ENCODE data around the gene PLD6. TPM values are rescaled to one million over a fixed set of nuclear protein-coding genes. Genes with fewer than 3 reads are reported as not detected.

Gene PLD6
- total RNA-seq, 1 experiment from 2014 or later = 1.2 TPM

- TF ChIP-seq PREB (CRISPR knock-in tag; IDR thresholded peaks at IDR 0.05; ENCODE audit: borderline replicate concordance) (no peak), SOX15 (CRISPR knock-in tag; IDR thresholded peaks at IDR 0.05) (no peak), ELF4 (CRISPR knock-in tag; IDR thresholded peaks at IDR 0.05; ENCODE audit: low read depth) (no peak), TEAD1 (CRISPR knock-in tag; IDR thresholded peaks at IDR 0.05) (no peak), STAT6 (CRISPR knock-in tag; conservative IDR thresholded peaks at IDR 0.05; ENCODE audit: low read depth) (no peak), JAZF1 (CRISPR knock-in tag; IDR thresholded peaks at IDR 0.05) (no peak), ZNF263 (CRISPR knock-in tag; IDR thresholded peaks at IDR 0.05; ENCODE audit: low read depth) (no peak), PRRX2 (CRISPR knock-in tag; IDR thresholded peaks at IDR 0.05) (no peak), ATF6 (CRISPR knock-in tag; IDR thresholded peaks at IDR 0.05) (no peak)
Observed at GRCh38 chr17:17175340-17175739, 30.8 kb downstream of the PLD6 start (continued).

- H3K36me3 Mint-ChIP-seq = peaks cover 38% of the 10 kb centered on the region
- ATAC-seq (no peak), DNase-seq (ENCODE audit: low spot score) (no peak)
- no peaks in the 10 kb centered on the region for H3K27me3 Mint-ChIP-seq (ENCODE audit: low read depth)
- CTCF ChIA-PET = interaction anchor here (2.2 kb wide), 1 partner anchor 32 kb away, joined by 7 read pairs; no protein-coding TSS in a partner anchor
- no peak for TF ChIP-seq MLX (CRISPR knock-in tag; IDR thresholded peaks at IDR 0.05)
- TF ChIP-seq FOXJ3 (CRISPR knock-in tag; IDR thresholded peaks at IDR 0.05; ENCODE audit: borderline replicate concordance) = no peak
- TF ChIP-seq ZMAT4 (CRISPR knock-in tag; IDR thresholded peaks at IDR 0.05) = no peak
- no peak for TF ChIP-seq USF1 (CRISPR knock-in tag; IDR thresholded peaks at IDR 0.05)
- TF ChIP-seq NFE2L1 (CRISPR knock-in tag; IDR thresholded peaks at IDR 0.05) = no peak
- H3K4me3 Mint-ChIP-seq = no peak overlapping the region
- peaks cover 10% of the 10 kb centered on the region; the same call in 1 of the 2 replicates for H3K4me1 Mint-ChIP-seq
- no peaks in the 10 kb centered on the region for H3K9me3 Mint-ChIP-seq
- no peak overlapping the region for H3K27ac Mint-ChIP-seq
- POLR2A ChIA-PET = no interaction called here
Observed at GRCh38 chr17:17173921-17174320, 32.2 kb downstream of the PLD6 start.

GRCh38 chr17:17172990-17173389 is 33.1 kb downstream of the PLD6 start:
- peaks cover 33% of the 10 kb centered on the region for H3K36me3 Mint-ChIP-seq
- no peak overlapping the region for H3K27ac Mint-ChIP-seq
- ChIA-PET POLR2A (no interaction called here), CTCF (interaction anchor here (1.4 to 3.4 kb wide), 3 partner anchors 9 to 181 kb away, joined by 3 to 18 read pairs (median 5); no protein-coding TSS in a partner anchor)
- ATAC-seq (no peak), DNase-seq (ENCODE audit: low spot score) (no peak)
- H3K4me3 Mint-ChIP-seq = no peak overlapping the region
- no peaks in the 10 kb centered on the region for H3K27me3 Mint-ChIP-seq (ENCODE audit: low read depth)
- H3K9me3 Mint-ChIP-seq = no peaks in the 10 kb centered on the region
- H3K4me1 Mint-ChIP-seq = peaks cover 10% of the 10 kb centered on the region; the same call in 1 of the 2 replicates
- TF ChIP-seq USF2 (CRISPR knock-in tag; IDR thresholded peaks at IDR 0.05) (no peak), FOXK1 (CRISPR knock-in tag; IDR thresholded peaks at IDR 0.05) (no peak), ZNF263 (CRISPR knock-in tag; IDR thresholded peaks at IDR 0.05; ENCODE audit: low read depth) (no peak), RORB (CRISPR knock-in tag; IDR thresholded peaks at IDR 0.05) (no peak), ZBTB43 (CRISPR knock-in tag; IDR thresholded peaks at IDR 0.05) (no peak), MYBL2 (CRISPR knock-in tag; IDR thresholded peaks at IDR 0.05) (no peak), ATF6 (CRISPR knock-in tag; IDR thresholded peaks at IDR 0.05) (no peak), USF1 (CRISPR knock-in tag; IDR thresholded peaks at IDR 0.05) (no peak)

Measured in WTC11 (cell line).